NCI-H146 (cell line): ENCODE measurements around the gene DRD4.

Experiments used
- DNase-seq: peaks from one replicate; lab custom pipeline; 2025; lab: John Stamatoyannopoulos, UW

The DRD4 gene

DNA sequence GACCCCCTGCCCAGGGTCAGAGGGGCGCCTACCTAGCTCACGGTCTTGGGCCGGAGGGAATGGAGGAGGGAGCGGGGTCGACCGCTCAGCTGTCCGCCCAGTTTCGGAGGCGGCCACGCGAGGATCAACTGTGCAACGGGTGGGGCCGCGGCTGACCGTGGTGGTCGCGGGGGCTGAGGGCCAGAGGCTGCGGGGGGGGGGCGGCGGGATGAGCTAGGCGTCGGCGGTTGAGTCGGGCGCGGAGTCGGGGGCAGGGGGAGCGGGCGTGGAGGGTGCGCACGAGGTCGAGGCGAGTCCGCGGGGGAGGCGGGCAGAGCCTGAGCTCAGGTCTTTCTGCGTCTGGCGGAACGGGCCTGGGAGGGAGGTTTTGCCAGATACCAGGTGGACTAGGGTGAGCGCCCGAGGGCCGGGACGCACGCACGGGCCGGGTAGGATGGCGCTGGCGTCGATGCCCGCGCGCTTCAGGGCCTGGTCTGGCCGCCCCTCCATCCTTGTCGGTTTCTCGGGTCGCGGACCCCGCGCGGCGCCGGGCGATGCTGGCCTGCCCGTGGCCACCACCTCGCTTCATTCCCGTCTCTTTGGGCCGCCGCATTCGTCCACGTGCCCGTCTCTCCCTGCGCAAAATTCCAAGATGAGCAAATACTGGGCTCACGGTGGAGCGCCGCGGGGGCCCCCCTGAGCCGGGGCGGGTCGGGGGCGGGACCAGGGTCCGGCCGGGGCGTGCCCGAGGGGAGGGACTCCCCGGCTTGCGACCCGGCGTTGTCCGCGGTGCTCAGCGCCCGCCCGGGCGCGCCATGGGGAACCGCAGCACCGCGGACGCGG, at the start of gene DRD4:
Gene DRD4, plus strand, starts transcription at position 759 of the 822 bp plus-strand sequence. Its CDS starts 36 bp downstream, at position 795.
- DNase-seq = no peak

- DNase-seq = no peak
Measured at GRCh38 chr11:587546-587945, 49.5 kb upstream of the DRD4 start.

GRCh38 chr11:587978-588380, 49.1 kb upstream of the DRD4 start:
- no peak for DNase-seq

DNA sequence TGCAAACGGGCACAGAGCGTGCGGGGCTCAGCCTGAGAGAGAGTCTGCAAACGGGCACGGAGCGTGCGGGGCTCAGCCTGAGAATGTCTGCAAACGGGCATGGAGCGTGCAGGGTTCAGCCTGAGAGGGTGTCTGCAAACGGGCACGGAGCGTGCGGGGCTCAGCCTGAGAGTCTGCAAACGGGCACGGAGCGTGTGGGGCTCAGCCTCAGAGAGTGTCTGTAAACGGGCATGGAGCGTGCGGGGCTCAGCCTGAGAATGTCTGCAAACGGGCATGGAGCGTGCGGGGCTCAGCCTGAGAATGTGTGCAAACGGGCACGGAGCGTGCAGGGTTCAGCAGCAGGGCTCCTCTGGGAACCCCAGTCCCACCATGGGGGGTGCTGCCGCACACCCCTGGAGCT, 47.3 kb upstream of the DRD4 start:
- no peak for DNase-seq

- no peak for DNase-seq
Measured at GRCh38 chr11:590997-591396, 46.1 kb upstream of the DRD4 start.

DNA sequence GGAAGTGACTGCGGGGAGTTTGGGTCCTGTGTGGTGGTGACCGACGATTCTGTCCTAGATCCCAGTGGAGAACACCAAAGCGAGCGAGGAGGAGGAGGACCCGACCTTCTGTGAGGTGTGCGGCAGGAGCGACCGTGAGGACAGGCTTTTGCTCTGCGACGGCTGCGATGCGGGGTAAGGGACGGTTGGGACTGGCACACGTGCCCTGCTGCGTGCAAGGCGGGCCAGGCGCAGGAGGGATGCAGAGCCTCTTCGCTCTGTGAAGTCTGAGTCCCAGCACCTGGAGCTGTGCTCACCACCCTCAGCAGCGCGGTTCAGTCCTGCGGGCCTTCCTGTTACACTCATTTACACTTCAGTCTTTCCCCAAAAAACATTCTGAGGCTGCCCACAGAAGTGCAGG, 44.6 kb upstream of the DRD4 start:
- no peak for DNase-seq

GRCh38 chr11:592918-593317, 44.2 kb upstream of the DRD4 start:
- DNase-seq = no peak

- no peak for DNase-seq
Measured at GRCh38 chr11:593347-593746, 43.7 kb upstream of the DRD4 start.

DNA sequence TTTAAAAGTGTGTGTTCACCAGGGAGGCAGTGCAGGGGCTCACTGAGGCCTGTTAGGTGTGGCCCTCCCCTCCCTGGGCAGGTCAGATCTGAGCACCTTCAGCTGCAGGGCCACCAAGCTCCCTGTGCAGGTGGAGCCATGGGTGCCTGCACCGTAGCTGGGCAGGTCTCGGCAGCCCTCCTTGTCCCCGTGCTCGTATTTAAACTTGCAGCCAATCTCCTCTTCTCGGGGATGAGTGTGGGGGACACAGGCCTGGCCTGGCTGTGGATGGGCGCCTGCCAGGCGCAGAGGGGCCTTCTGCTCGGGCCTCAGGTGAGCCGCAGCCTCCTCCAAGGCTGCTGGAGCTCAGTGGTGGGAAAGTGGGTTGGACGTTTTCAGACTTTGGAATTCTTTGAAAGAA, 41.7 kb upstream of the DRD4 start:
- no peak for DNase-seq

DNA sequence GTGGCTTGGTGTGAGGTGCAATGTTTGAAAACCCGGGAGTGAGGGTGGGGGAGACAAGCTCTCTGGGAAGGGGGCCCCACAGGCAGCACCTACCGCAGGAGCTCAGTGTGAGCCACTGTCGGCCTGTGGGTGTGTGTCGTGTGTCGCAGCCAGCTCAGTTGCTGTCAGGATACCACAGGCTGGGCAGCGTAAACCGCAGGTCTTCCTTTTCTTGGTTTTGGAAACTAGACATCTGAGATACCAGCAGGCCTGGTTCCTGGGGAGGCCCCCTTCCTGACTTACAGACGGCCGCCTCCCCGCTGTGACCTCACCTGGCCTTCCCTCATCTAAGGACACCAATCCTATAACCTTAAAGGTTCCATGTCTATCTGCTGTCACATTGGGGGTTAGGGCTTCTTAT, 40.7 kb upstream of the DRD4 start:
- no peak for DNase-seq

GRCh38 chr11:597166-597725, 39.8 kb upstream of the DRD4 start:
- DNase-seq = no peak

DNA sequence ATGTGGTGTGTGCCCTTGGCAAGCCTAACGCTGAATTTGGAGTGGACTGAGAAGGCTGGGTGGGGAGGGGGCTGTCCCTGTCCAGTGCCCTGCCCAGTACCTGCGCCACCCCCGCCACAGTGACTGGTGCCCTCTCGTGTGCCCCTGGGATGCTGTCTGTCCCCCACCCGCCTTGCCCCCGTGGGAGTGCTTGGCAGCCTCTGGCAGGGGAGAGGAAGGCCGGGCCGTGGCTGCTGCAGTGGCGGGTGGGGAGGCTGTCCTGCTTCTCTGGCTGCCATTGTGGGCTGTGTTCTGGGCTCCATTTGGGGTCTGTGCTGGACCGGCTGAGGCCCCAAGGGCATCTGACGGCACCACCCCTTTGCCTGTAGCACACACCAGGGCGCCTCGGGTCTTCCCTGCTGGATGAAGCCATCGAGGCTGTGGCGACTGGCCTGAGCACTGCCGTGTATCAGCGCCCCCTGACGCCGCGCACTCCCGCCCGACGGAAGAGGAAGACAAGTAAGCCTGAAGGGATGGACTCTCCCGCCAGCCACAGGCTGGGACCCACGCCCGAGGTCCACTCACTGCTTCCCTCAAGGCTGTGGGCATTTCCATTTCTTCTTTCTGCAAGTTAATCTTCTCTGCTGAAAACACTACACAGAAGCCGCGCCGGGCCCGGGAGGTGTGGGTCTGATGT, 38.9 kb upstream of the DRD4 start:
- no peak for DNase-seq

DNA sequence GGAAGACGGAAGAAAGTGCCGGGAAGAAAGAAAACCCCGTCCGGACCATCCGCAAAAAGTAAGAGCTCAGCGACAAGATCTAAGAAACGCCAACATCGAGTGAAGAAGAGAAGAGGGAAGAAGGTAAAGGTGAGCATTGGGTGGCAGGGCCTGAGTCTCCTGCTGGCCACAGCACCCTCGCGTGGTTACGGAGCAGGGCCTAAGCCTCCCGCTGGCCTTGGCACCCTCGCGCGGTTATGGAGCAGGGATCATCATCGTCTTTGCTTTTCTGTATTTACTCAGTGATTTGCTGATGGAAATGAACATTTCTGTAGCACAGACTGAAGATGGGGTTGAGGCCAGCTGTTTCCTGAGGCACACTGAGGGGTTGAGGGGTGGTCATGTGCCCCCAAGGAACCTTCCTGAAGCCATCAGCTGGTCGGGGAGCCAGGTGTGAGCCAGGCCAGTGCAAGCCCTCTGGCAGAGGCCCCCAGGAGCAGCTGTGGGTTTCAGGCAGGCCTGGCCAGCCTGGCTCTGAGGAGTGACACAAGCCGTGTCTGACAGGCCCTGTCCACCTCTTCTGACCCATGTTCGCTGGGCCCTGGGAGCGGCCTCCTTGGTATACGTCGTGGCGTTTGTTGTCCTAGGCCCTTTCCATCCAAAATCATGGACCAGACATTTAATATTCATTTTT, 35.4 kb upstream of the DRD4 start:
- no peak for DNase-seq

DNA sequence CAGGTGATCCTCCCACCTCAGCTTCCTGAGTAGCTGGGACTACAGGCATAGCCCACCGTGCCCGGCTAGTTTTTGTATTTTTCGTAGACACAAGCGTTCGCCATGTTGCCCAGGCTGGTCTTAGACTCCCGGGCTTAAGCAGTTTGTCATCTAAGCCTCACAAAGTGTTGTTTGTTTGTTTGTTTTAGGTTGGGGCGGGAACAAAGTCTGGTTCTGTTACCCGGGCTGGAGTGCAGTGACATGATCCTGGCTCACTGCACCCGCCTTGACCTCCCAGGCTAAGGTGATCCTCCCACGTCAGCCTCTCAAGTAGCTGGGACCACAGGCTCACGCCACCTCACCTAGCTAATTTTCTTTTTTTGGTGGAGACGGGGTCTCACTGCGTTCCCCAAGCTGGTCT, 33.9 kb upstream of the DRD4 start:
- DNase-seq = no peak

- DNase-seq = no peak
Measured at GRCh38 chr11:605286-606129, 31.6 kb upstream of the DRD4 start.

DNA sequence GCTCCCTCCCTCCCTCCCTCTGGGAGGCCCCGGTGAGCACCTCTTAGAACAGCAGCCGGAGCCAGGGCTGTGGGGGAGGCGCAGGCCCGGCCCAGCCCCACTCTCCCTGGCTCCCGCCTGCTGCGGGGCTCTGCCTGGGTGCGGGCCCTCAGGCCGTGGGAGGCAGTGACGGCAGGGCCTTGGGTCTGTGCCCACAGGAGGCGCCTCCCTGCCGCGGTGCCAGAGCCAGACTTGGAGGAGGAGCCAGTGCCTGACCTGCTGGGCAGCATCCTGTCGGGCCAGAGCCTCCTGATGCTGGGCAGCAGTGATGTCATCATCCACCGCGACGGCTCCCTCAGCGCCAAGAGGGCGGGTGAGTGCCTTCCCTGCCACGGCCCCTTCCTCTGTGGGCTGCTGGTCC, 30.8 kb upstream of the DRD4 start:
- no peak for DNase-seq

- no peak for DNase-seq
Measured at GRCh38 chr11:607020-607780, 29.9 kb upstream of the DRD4 start.

DNA sequence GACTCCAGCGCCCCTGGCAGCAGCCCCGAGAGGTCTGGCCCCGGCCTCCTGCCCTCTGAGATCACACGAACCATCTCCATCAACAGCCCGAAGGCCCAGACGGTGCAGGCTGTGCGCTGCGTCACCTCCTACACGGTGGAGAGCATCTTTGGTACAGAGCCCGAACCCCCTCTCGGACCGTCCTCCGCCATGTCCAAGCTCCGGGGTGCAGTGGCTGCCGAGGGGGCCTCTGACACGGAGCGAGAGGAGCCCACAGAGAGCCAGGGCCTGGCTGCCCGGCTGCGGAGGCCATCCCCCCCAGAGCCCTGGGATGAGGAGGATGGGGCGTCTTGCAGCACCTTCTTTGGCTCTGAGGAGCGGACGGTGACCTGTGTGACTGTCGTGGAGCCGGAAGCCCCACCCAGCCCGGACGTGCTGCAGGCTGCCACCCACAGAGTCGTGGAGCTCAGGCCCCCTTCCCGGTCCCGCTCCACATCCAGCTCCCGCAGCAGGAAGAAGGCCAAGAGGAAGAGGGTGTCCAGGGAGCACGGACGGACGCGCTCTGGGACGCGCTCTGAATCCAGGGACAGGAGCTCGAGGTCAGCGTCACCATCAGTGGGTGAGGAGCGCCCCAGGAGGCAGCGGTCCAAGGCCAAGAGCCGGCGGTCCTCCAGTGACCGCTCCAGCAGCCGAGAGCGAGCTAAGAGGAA, 29.0 kb upstream of the DRD4 start:
- no peak for DNase-seq

DNA sequence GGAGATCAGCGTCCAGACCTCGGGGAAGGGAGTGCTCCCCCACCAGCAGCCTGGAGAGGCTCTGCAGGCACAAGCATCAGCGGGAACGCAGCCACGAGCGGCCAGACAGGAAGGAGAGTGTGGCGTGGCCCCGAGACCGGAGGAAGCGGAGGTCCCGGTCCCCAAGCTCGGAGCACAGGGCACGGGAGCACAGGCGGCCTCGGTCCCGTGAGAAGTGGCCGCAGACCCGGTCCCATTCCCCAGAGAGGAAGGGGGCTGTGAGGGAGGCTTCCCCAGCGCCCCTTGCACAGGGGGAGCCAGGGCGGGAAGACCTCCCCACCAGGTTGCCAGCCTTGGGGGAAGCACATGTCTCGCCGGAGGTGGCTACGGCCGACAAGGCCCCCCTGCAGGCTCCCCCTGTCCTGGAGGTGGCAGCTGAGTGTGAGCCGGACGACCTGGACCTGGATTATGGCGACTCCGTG, 28.2 kb upstream of the DRD4 start:
- DNase-seq = no peak

DNA sequence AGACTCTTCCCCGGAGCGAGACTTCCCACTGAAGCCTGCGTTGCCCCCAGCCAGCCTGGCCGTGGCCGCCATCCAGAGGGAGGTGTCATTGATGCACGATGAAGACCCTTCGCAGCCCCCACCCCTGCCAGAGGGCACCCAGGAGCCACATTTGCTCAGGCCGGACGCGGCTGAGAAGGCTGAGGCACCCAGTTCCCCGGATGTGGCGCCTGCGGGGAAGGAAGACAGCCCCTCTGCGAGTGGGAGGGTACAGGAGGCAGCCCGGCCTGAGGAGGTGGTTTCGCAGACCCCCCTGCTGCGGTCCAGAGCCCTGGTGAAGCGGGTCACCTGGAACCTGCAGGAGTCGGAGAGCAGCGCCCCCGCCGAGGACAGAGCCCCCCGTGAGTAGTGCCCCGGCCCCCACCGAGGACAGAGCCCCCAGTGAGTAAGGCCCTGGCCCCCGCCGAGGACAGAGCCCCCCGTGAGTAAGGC, 27.7 kb upstream of the DRD4 start:
- no peak for DNase-seq
